HCT116 (cell line): ENCODE data around the gene LINGO1.

Source experiments
- CEBPB ChIP-seq: IDR thresholded peaks from 2 replicates; pipeline ENCODE4 v1.6.1; 2012; ENCODE audit warnings: low read depth
- CTCF ChIP-seq, 3 experiments: fragments of 200-600 bp in 1 of 3; sonication (generic) in 1 of 3; IDR thresholded peaks in 2 of 3; conservative IDR thresholded peaks in 1 of 3; 2 replicates each; pipeline ENCODE4 v1.5.1; 2012 to 2017; ENCODE audit warnings: low read depth in 2 of 3, low read length in 2 of 3, antibody characterized with exemption in 1 of 3, borderline replicate concordance in 1 of 3, control low read depth in 1 of 3, mild to moderate bottlenecking in 1 of 3, mixed read lengths in 1 of 3, mixed run types in 1 of 3, moderate library complexity in 1 of 3; ENCODE audit not compliant: insufficient read depth in 1 of 3
- EZH2 ChIP-seq: fragments of 200-600 bp; sonication (generic); IDR thresholded peaks from 2 replicates; pipeline ENCODE4 v1.6.1; 2017; ENCODE audit warnings: antibody characterized with exemption, mixed run types
- EZH2phosphoT487 ChIP-seq: fragments of 200-600 bp; IDR thresholded peaks from 2 replicates; pipeline ENCODE4 v1.6.1; 2018; ENCODE audit warnings: antibody characterized with exemption, borderline replicate concordance
- FOSL1 ChIP-seq: IDR thresholded peaks from 2 replicates; pipeline ENCODE4 v1.6.1; 2012; ENCODE audit warnings: low read depth
- POLR2A ChIP-seq: IDR thresholded peaks from 2 replicates; pipeline ENCODE4 v1.7.0; 2011; ENCODE audit warnings: borderline replicate concordance; ENCODE audit not compliant: insufficient read depth, insufficient read length; ENCODE audit errors: extremely low read depth
- RAD21 ChIP-seq: IDR thresholded peaks from 2 replicates; pipeline ENCODE4 v1.6.1; 2012; ENCODE audit warnings: low read depth, mild to moderate bottlenecking
- TCF7L2 ChIP-seq: IDR thresholded peaks from 2 replicates; pipeline ENCODE4 v1.7.0; 2011; ENCODE audit warnings: borderline replicate concordance, inconsistent platforms; ENCODE audit not compliant: insufficient read depth, insufficient read length; ENCODE audit errors: extremely low read depth

GRCh38 chr15:77632534-77633133 lies at the start of gene LINGO1:
- no peak for TF ChIP-seq CEBPB
- TF ChIP-seq EZH2 = no peak
- no peak for TF ChIP-seq POLR2A
- TF ChIP-seq RAD21 = no peak
- no peak for TF ChIP-seq CTCF (IDR thresholded peaks at IDR 0.05 in 2 of 3, conservative IDR thresholded peaks at IDR 0.05 in 1 of 3; ENCODE audit: borderline replicate concordance in 1 of 3, insufficient read depth in 1 of 3, low read depth in 2 of 3, low read length in 2 of 3)
- TF ChIP-seq EZH2phosphoT487 = no peak
- TF ChIP-seq FOSL1 = no peak
- TF ChIP-seq TCF7L2 = no peak
